HepG2 (cell line): ENCODE data around the gene INPP4B. TPM values are rescaled to one million over a fixed set of nuclear protein-coding genes. Genes with fewer than 3 reads are reported as not detected.
"Not testable (repeated sequence)": the region's sequence is repeated elsewhere in the genome, so short reads cannot be mapped to it uniquely, and the experiment has no call there.

ENCODE experiments used
- ATAC-seq: fragments of 200-7000 bp; cut with Tn5 transposase; 3 replicates; pipeline ENCODE4 v1.9.1; 2020; ENCODE audit warnings: mild to moderate bottlenecking, moderate library complexity
- BruUV-seq: library from RNA; stranded (reverse); fragments of 400-500 nt; replicated peaks from 2 replicates; lab custom pipeline; 2021; lab: Mats Ljungman, UMichigan
- CTCF ChIA-PET: fragments of 300-600 bp; formaldehyde crosslinking; extraction: SDS; loops from one replicate; lab custom pipeline; 2021; ENCODE audit warnings: low total read pairs, inconsistent platforms, low intra/inter-chr PET ratio; lab: Yijun Ruan, JAX
- POLR2A ChIA-PET: fragments of 350-600 bp; sonication (Branson Sonifier 250); formaldehyde crosslinking; loops from one replicate; lab custom pipeline; 2020; ENCODE audit warnings: antibody characterized with exemption, inconsistent platforms; lab: Yijun Ruan, JAX
- DNase-seq: peaks from one replicate; pipeline ENCODE4 v3.0.0-alpha.2; 2015; ENCODE audit warnings: low spot score
- FAIRE-seq: peaks from 3 replicates; lab custom pipeline; 2011; peaks lifted over from hg19 to GRCh38; lab: Jason Lieb, UNC
- H2AFZ ChIP-seq: one replicate; pipeline ENCODE4 v1.6.1; 2011; ENCODE audit warnings: low read length, inconsistent platforms
- H3K27ac ChIP-seq: fragments of 300-600 bp; 3 replicates; pipeline ENCODE4 v1.8.0; 2011; ENCODE audit warnings: mixed run types, mild to moderate bottlenecking, mixed read lengths, low read length, inconsistent platforms; ENCODE audit not compliant: insufficient read depth; ENCODE audit errors: extremely low read length
- H3K27me3 ChIP-seq, 2 experiments: fragments of 200-600 bp in 1 of 2; 2 replicates in 1 of 2; 3 replicates in 1 of 2; pipeline versions ENCODE4 v1.6.0 to v1.8.0; 2011; ENCODE audit warnings: low read length in 2 of 2, mild to moderate bottlenecking in 2 of 2, moderate library complexity in 2 of 2, inconsistent platforms in 1 of 2; ENCODE audit not compliant: insufficient read depth in 2 of 2, control insufficient read depth in 1 of 2
- H3K36me3 ChIP-seq, 2 experiments: fragments of 200-600 bp in 1 of 2; replicated peaks in 1 of 2; 2 replicates in 1 of 2; 3 replicates in 1 of 2; pipeline versions ENCODE4 v1.5.1 to v1.8.0; 2011; ENCODE audit warnings: low read length in 2 of 2, inconsistent platforms in 1 of 2; ENCODE audit not compliant: insufficient read depth in 2 of 2, control insufficient read depth in 1 of 2
- H3K4me1 ChIP-seq: 2 replicates; pipeline ENCODE4 v1.5.1; 2012; ENCODE audit warnings: low read length, inconsistent platforms; ENCODE audit not compliant: insufficient read depth
- H3K4me2 ChIP-seq: 2 replicates; pipeline ENCODE4 v1.6.0; 2011; ENCODE audit warnings: low read depth, low read length, inconsistent platforms
- H3K4me3 ChIP-seq, 3 experiments: fragments of 200-600 bp in 1 of 3; sonication (generic), shearing (Covaris generic) in 1 of 3; replicated peaks in 1 of 3; 2 replicates each; pipeline ENCODE4 v1.5.1; 2011 to 2016; ENCODE audit warnings: low read length in 3 of 3, inconsistent platforms in 2 of 3, low read depth in 2 of 3, mild to moderate bottlenecking in 2 of 3, control low read depth in 1 of 3, mixed read lengths in 1 of 3; ENCODE audit not compliant: insufficient read depth in 1 of 3
- H3K79me2 ChIP-seq: one replicate; pipeline ENCODE4 v1.6.1; 2011; ENCODE audit warnings: low read length, inconsistent platforms; ENCODE audit not compliant: insufficient read depth
- H3K9ac ChIP-seq: 2 replicates; pipeline ENCODE4 v1.6.0; 2011; ENCODE audit warnings: mild to moderate bottlenecking, low read depth, low read length, inconsistent platforms; ENCODE audit not compliant: insufficient read depth
- H3K9me3 ChIP-seq: 2 replicates; pipeline ENCODE4 v1.5.1; 2012; ENCODE audit warnings: mild to moderate bottlenecking, low read length
- H4K20me1 ChIP-seq: 2 replicates; pipeline ENCODE4 v1.6.0; 2011; ENCODE audit warnings: inconsistent platforms, mild to moderate bottlenecking, low read length, moderate library complexity; ENCODE audit not compliant: insufficient read depth
- WGBS: methylation state at CpG from one replicate; pipeline ENCODE4 v1.1.6; 2017; ENCODE audit warnings: low lambda C conversion rate; 5-methylcytosine and 5-hydroxymethylcytosine counted together
- in situ Hi-C: cut with HindIII; loops from 2 replicates; pipeline ENCODE4 v1.10.0; 2017; ENCODE audit warnings: low pct_unique_long_range_greater_than_20kb; ENCODE audit not compliant: extremely low pct_ligation_motif_present
- intact Hi-C: fragments of 100-400 bp; cut with micrococcal nuclease; formaldehyde crosslinking; loops from one replicate; pipeline ENCODE4 v1.10.0; 2022; ENCODE audit not compliant: unreplicated experiment
- polyA plus RNA-seq, 8 experiments: library from polyadenylated mRNA; depleted of rRNA in 3 of 8; stranded (reverse) in 7 of 8; unstranded in 1 of 8; fragments of >200 nt; fragmentation: Illumina TruSeq in 4 of 8; extraction: Trizol in 4 of 8; gene quantifications; 2 replicates each; pipeline versions ENCODE4 v1.2.1 to v1.2.3, GENCODE V29; 2011 to 2016; ENCODE audit warnings: low read depth in 4 of 8, missing spikeins in 1 of 8, mixed read lengths in 1 of 8; ENCODE audit not compliant: insufficient read depth in 1 of 8
- total RNA-seq, 5 experiments: library from RNA; depleted of rRNA; stranded (reverse); fragments of >200 nt; fragmentation: Illumina TruSeq; extraction: Trizol; gene quantifications; 2 replicates each; pipeline ENCODE4 v1.2.3, GENCODE V29; 2016; ENCODE audit warnings: low read depth in 1 of 5
- TF ChIP-seq, protein P1 (sequence below): sonication (generic); formaldehyde crosslinking; IDR thresholded peaks from 2 replicates; pipeline ENCODE4 v1.4.0; 2020; ENCODE audit warnings: missing genetic modification reagents

INPP4B gene
- total and polyA plus RNA-seq, 2 of the 13 experiments (the other 11 are each of a cell fraction or from before 2014, with no cell fraction given): not detected

DNA sequence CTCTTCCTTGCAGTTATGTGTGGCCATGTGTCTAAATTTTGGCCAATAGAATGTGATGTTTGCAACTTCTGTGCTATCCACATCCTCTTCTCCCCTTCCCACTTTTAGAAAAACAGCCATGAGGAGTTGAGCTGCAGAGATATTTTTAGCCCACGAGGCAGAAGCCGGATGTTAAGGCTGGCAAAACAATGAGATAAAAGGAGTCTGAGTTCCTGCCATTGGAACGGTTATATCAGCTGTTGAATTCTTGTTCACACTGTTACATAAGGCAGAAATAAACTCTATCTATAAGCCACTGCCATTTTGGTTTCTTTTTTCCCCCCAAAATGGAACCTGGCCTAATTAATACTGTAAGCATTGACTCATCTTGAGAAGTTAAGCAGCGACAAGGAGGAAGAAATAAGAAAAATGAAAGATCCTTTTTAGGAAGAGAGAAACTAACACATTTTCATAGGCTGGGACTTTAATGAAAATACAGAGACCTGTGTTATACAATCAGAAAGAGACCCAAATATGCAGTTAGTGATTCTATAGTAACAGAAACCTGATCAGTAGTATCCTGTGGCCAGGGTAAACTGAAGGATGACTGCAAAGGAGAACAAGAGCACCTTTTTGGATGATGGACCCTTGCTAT is 200.5 kb downstream of the INPP4B start:
- no TSS peak for BruUV-seq
- H2AFZ ChIP-seq: no peak overlapping the region

DNA sequence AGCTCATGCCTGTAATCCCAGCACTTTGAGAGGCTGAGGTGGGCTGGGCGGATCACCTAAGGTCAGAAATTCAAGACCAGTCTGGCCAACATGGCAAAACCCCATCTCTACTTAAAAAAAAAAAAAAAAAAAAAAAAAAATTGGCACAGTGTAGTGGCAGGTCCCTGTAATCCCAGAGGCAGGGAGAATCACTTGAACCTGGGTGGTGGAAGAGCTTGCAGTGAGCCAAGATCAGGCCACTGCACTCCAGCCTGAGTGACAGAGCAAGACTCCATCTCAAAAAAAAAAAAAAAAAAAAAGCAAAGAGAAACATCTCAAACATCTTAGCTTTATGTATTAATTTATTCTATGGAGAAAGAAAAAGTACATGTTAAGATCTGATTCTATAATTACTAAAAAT is 201.5 kb downstream of the INPP4B start:
- WGBS: 0% methylated on average over 1 of the region's 1 CpG
- H3K79me2 ChIP-seq, H3K36me3 ChIP-seq, H3K4me1 ChIP-seq, POLR2A ChIA-PET, H4K20me1 ChIP-seq, FAIRE-seq, H3K27ac ChIP-seq, DNase-seq, intact Hi-C loops, H3K9ac ChIP-seq, in situ Hi-C loops, H3K4me3 ChIP-seq, H3K27me3 ChIP-seq, H3K4me2 ChIP-seq, H2AFZ ChIP-seq, ATAC-seq, BruUV-seq, CTCF ChIA-PET: not testable (repeated sequence)
- peaks cover 69% of the 10 kb centered on the region for H3K9me3 ChIP-seq

More for the DNA sequence above, 200.5 kb downstream of the INPP4B start:
- H3K4me2 ChIP-seq: no peak overlapping the region
- H3K27me3 ChIP-seq: no peaks in the 10 kb centered on the region; a peak in 1 of 5 replicates
- TF ChIP-seq, protein P1, sequence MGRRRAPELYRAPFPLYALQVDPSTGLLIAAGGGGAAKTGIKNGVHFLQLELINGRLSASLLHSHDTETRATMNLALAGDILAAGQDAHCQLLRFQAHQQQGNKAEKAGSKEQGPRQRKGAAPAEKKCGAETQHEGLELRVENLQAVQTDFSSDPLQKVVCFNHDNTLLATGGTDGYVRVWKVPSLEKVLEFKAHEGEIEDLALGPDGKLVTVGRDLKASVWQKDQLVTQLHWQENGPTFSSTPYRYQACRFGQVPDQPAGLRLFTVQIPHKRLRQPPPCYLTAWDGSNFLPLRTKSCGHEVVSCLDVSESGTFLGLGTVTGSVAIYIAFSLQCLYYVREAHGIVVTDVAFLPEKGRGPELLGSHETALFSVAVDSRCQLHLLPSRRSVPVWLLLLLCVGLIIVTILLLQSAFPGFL (CRISPR knock-in tag): no peak
- ChIA-PET POLR2A (no interaction called here), CTCF (no interaction called here)
- in situ Hi-C loops (no loop called here), intact Hi-C loops (no loop called here)
- DNase-seq: no peak
- FAIRE-seq: no peak
- H3K4me1 ChIP-seq: no peaks in the 10 kb centered on the region
- no peak for ATAC-seq
- no peaks in the 10 kb centered on the region for H3K36me3 ChIP-seq
- no peaks in the 10 kb centered on the region for H3K79me2 ChIP-seq
- 0% methylated on average over 4 of the region's 4 CpGs for WGBS
- H3K4me3 ChIP-seq: no peak overlapping the region
- peaks cover 69% of the 10 kb centered on the region for H3K9me3 ChIP-seq
- H3K27ac ChIP-seq: no peak overlapping the region
- no peak overlapping the region for H3K9ac ChIP-seq
- H4K20me1 ChIP-seq: no peaks in the 10 kb centered on the region
